ENCODE data around the gene HADHB.
"Not testable (repeated sequence)": the region's sequence is repeated elsewhere in the genome, so short reads cannot be mapped to it uniquely, and the experiment has no call there.

HADHB gene

GRCh38 chr2:26329083-26329482 lies 84.3 kb downstream of the HADHB start:
- not testable (repeated sequence) for DNase-seq (ENCODE audit: low spot score)

- DNase-seq (ENCODE audit: low spot score), result peak; percentile 81
These were observed 85.4 kb downstream of the HADHB start for GRCh38 chr2:26330114-26330549.

DNA sequence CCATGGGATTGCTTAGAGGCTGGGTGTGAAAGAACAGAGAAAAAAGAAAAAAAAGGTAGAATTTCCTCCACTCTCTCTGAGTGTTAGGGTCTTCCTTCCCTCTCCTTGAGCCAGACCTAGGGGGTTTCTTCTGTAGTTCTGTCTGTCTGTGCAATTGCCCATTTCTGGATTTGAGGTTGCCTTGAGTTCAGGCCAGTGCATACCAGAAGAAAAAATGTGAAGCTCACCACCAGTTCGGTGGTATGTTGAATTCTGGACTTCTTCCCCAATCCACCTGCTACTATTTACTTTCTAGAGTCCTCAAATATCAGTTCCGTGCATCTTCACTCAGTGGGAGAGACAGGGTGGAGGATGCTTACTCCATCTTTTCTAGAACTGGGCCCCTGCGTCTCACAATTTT lies 85.9 kb downstream of the HADHB start:
- DNase-seq (ENCODE audit: low spot score), result no peak

DNA sequence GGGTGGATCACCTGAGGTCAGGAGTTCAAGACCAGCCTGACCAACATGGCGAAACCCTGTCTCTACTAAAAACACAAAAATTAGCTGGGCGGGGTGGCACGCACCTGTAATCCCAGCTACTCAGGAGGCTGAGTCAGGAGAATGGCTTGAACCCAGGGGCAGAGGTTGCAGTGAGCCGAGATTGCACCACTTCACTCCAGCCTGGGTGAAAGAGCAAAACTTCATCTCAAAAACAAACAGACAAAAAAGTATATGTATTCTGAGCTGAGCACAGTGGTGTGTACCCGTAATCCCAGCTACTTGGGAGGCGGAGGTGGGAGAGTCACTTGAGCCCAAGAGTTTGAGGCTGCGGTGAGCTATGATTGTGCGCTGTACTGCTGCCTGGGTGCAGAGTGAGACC lies 86.6 kb downstream of the HADHB start:
- DNase-seq (ENCODE audit: low spot score), result not testable (repeated sequence)

DNA sequence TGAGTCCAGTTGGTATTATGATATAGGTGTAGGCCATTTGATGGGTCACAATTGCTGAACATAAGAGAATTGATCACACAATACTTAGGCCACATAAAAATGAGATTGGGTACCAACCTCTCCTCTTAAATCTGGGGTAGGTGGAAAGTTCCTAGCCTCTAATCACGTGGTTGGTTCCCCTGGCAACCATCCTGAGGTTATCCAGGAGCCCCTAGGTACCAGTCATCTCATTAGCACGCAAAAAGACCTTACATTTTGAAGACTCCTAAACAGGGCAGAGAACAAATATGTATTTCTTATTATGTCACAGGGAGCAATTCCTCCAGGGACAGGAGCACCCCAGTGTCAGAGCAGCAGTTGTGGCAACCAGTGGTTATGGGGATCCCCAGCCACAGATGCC lies 88.6 kb downstream of the HADHB start:
- no peak for DNase-seq (ENCODE audit: low spot score)

DNA sequence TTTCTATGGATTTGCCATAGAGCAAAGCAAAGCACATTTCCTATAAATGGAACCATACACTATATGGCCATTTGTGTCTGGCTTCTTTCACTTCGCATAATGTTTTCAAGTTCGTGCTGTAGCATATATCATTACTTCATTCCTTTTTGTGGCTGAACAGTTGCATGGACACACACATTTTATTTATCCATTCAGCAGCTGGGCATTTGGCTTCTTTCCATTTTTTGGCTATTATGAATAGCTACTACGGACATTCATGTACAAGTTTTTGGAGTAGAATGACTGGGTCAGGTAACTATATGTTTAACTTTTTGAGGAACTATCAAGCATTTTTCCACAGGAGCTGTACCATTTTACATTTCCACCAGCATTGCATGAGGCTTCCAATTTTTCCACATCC lies 90.5 kb downstream of the HADHB start:
- no peak for DNase-seq (ENCODE audit: low spot score)

- DNase-seq (ENCODE audit: low spot score), result no peak
These were observed 92.0 kb downstream of the HADHB start for GRCh38 chr2:26336719-26337118.

DNA sequence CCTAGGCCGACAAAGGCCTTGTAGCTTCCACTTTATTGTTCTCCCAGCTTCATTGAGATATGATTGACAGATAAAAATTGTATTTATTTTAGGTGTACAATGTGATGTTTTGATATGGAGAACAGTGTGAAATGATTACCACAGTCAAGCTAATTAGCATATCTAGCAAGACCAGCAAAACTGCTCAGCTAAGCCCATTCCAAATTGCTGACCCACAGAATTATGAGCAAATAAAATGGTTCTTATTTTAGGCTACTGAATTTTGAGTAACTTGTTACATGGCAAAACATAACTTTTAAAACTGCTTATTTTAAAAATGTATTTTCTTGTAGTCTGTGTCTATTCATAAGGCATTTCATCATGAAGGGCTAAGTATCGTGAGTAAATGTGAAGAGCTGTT lies 92.6 kb downstream of the HADHB start:
- no peak for DNase-seq (ENCODE audit: low spot score)
